ENCODE results near the gene ATP13A4. TPM values are rescaled to one million over a fixed set of nuclear protein-coding genes. Genes with fewer than 3 reads are reported as not detected.

Gene ATP13A4
- polyA plus RNA-seq, 1 donor from 2014 or later = 6.2 TPM

DNA sequence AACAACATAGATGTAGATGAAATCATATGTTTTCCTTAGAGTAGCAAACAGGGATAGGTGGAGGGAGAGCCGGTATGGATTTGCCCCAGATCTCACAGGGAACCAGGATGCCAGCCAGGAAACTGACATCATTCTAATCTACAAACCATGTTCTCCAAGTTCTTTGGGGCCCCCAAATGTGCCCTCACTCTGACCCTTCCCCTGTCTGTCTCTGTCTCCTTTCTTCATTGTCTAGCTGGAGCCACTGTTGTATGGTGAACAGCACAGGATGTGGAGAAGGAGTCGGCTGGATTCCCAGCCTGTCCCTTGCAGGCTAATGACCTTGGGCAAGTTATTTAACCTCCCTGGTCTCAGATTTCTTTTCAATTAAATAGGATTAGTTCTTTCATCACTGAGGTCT lies 177.1 kb downstream of the ATP13A4 start (continued):
- no peak for TF ChIP-seq EP300 (conservative IDR thresholded peaks at IDR 0.05; ENCODE audit: poor library complexity, severe bottlenecking)
- no peak for TF ChIP-seq EZH2 (IDR thresholded peaks at IDR 0.05; ENCODE audit: borderline replicate concordance, insufficient read depth, low read length, poor library complexity, severe bottlenecking)

GRCh38 chr3:193375614-193376013 lies 179.1 kb downstream of the ATP13A4 start:
- no peaks in the 10 kb centered on the region for H3K79me2 ChIP-seq (replicated peaks; ENCODE audit: insufficient read depth, low read length)
- no peak overlapping the region for H3K9ac ChIP-seq (ENCODE audit: low read length)
- H3K4me2 ChIP-seq (ENCODE audit: low read length) = no peak overlapping the region
- no peaks in the 10 kb centered on the region for H3K27me3 ChIP-seq (ENCODE audit: insufficient read depth, low read depth, low read length)
- no peak for TF ChIP-seq POLR2AphosphoS5 (IDR thresholded peaks at IDR 0.05)
- TF ChIP-seq, protein P1, sequence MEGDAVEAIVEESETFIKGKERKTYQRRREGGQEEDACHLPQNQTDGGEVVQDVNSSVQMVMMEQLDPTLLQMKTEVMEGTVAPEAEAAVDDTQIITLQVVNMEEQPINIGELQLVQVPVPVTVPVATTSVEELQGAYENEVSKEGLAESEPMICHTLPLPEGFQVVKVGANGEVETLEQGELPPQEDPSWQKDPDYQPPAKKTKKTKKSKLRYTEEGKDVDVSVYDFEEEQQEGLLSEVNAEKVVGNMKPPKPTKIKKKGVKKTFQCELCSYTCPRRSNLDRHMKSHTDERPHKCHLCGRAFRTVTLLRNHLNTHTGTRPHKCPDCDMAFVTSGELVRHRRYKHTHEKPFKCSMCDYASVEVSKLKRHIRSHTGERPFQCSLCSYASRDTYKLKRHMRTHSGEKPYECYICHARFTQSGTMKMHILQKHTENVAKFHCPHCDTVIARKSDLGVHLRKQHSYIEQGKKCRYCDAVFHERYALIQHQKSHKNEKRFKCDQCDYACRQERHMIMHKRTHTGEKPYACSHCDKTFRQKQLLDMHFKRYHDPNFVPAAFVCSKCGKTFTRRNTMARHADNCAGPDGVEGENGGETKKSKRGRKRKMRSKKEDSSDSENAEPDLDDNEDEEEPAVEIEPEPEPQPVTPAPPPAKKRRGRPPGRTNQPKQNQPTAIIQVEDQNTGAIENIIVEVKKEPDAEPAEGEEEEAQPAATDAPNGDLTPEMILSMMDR (IDR thresholded peaks at IDR 0.05; ENCODE audit: poor library complexity, severe bottlenecking) = no peak
- TF ChIP-seq EZH2 (IDR thresholded peaks at IDR 0.05; ENCODE audit: borderline replicate concordance, insufficient read depth, low read length, poor library complexity, severe bottlenecking) = no peak
- no peak for TF ChIP-seq EP300 (conservative IDR thresholded peaks at IDR 0.05; ENCODE audit: poor library complexity, severe bottlenecking)
- TF ChIP-seq RAD21 (conservative IDR thresholded peaks at IDR 0.05) = no peak
- TF ChIP-seq SMC3 (conservative IDR thresholded peaks at IDR 0.05; ENCODE audit: poor library complexity) = no peak
- no peak for TF ChIP-seq MXI1 (conservative IDR thresholded peaks at IDR 0.05; ENCODE audit: poor library complexity, severe bottlenecking)
- no peaks in the 10 kb centered on the region for H4K20me1 ChIP-seq (ENCODE audit: insufficient read depth)
- no peak overlapping the region for H2AFZ ChIP-seq (ENCODE audit: low read depth, low read length)
- no peak overlapping the region for H3K27ac ChIP-seq (ENCODE audit: low read length)
- H3K36me3 ChIP-seq (ENCODE audit: insufficient read depth, low read length) = no peaks in the 10 kb centered on the region
- no peaks in the 10 kb centered on the region for H3F3A ChIP-seq (ENCODE audit: insufficient read depth, low read length, poor library complexity, severe bottlenecking)
- no peak overlapping the region for H3K4me3 ChIP-seq (ENCODE audit: low read length)
- no peaks in the 10 kb centered on the region for H3K9me3 ChIP-seq (ENCODE audit: low read length)
- no peaks in the 10 kb centered on the region for H3K9me2 ChIP-seq (ENCODE audit: insufficient read depth, low read length)

- no peak overlapping the region for H3K9ac ChIP-seq (ENCODE audit: low read length)
- no peak overlapping the region for H3K4me3 ChIP-seq (ENCODE audit: low read length)
- no peak overlapping the region for H2AFZ ChIP-seq (ENCODE audit: low read depth, low read length)
- H3K27me3 ChIP-seq (ENCODE audit: insufficient read depth, low read depth, low read length) = no peaks in the 10 kb centered on the region
- H4K20me1 ChIP-seq (ENCODE audit: insufficient read depth) = no peaks in the 10 kb centered on the region
- no peaks in the 10 kb centered on the region for H3K9me2 ChIP-seq (ENCODE audit: insufficient read depth, low read length)
- TF ChIP-seq EZH2 (IDR thresholded peaks at IDR 0.05; ENCODE audit: borderline replicate concordance, insufficient read depth, low read length, poor library complexity, severe bottlenecking) (no peak), EP300 (conservative IDR thresholded peaks at IDR 0.05; ENCODE audit: poor library complexity, severe bottlenecking) (no peak), POLR2AphosphoS5 (IDR thresholded peaks at IDR 0.05) (no peak), RAD21 (conservative IDR thresholded peaks at IDR 0.05) (no peak), SMC3 (conservative IDR thresholded peaks at IDR 0.05; ENCODE audit: poor library complexity) (no peak), MXI1 (conservative IDR thresholded peaks at IDR 0.05; ENCODE audit: poor library complexity, severe bottlenecking) (no peak), TAF1 (IDR thresholded peaks at IDR 0.05; ENCODE audit: low read depth) (no peak)
- TF ChIP-seq, protein P2, sequence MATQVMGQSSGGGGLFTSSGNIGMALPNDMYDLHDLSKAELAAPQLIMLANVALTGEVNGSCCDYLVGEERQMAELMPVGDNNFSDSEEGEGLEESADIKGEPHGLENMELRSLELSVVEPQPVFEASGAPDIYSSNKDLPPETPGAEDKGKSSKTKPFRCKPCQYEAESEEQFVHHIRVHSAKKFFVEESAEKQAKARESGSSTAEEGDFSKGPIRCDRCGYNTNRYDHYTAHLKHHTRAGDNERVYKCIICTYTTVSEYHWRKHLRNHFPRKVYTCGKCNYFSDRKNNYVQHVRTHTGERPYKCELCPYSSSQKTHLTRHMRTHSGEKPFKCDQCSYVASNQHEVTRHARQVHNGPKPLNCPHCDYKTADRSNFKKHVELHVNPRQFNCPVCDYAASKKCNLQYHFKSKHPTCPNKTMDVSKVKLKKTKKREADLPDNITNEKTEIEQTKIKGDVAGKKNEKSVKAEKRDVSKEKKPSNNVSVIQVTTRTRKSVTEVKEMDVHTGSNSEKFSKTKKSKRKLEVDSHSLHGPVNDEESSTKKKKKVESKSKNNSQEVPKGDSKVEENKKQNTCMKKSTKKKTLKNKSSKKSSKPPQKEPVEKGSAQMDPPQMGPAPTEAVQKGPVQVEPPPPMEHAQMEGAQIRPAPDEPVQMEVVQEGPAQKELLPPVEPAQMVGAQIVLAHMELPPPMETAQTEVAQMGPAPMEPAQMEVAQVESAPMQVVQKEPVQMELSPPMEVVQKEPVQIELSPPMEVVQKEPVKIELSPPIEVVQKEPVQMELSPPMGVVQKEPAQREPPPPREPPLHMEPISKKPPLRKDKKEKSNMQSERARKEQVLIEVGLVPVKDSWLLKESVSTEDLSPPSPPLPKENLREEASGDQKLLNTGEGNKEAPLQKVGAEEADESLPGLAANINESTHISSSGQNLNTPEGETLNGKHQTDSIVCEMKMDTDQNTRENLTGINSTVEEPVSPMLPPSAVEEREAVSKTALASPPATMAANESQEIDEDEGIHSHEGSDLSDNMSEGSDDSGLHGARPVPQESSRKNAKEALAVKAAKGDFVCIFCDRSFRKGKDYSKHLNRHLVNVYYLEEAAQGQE (IDR thresholded peaks at IDR 0.05; ENCODE audit: borderline replicate concordance) = no peak
- TF ChIP-seq, protein P1 (IDR thresholded peaks at IDR 0.05; ENCODE audit: poor library complexity, severe bottlenecking) = no peak
- H3K36me3 ChIP-seq (ENCODE audit: insufficient read depth, low read length) = no peaks in the 10 kb centered on the region
- H3F3A ChIP-seq (ENCODE audit: insufficient read depth, low read length, poor library complexity, severe bottlenecking) = no peaks in the 10 kb centered on the region
- no peaks in the 10 kb centered on the region for H3K9me3 ChIP-seq (ENCODE audit: low read length)
- H3K27ac ChIP-seq (ENCODE audit: low read length) = no peak overlapping the region
- no peak overlapping the region for H3K4me2 ChIP-seq (ENCODE audit: low read length)
- no peaks in the 10 kb centered on the region for H3K79me2 ChIP-seq (replicated peaks; ENCODE audit: insufficient read depth, low read length)
Observed at GRCh38 chr3:193372783-193373182, 181.9 kb downstream of the ATP13A4 start.
